ENCODE data around the gene C16orf54.

- TF ChIP-seq CTCF (conservative IDR thresholded peaks at IDR 0.05) (no peak), EZH2 (IDR thresholded peaks at IDR 0.05; ENCODE audit: low read depth) (no peak)
Measured at GRCh38 chr16:29784901-29785500, 39.2 kb upstream of the C16orf54 start.

Data from PC-9 (cell line).